H4 (cell line): ENCODE measurements around the gene CYYR1. TPM values are rescaled to one million over a fixed set of nuclear protein-coding genes. Genes with fewer than 3 reads are reported as not detected.
"Not testable (repeated sequence)": the region's sequence is repeated elsewhere in the genome, so short reads cannot be mapped to it uniquely, and the experiment has no call there.

Experiments
- DNase-seq: peaks from one replicate; pipeline ENCODE4 v3.0.0-alpha.2; 2015; ENCODE audit warnings: low spot score
- total RNA-seq: library from RNA; depleted of rRNA; stranded (reverse); fragments of >200 nt; shearing (Covaris generic); gene quantifications from 2 replicates; pipeline ENCODE4 v1.2.3, GENCODE V29; 2014

CYYR1 gene
- total RNA-seq, 1 experiment from 2014 or later = not detected

GRCh38 chr21:26490771-26491170 is 82.3 kb downstream of the CYYR1 start:
- DNase-seq = no peak

DNA sequence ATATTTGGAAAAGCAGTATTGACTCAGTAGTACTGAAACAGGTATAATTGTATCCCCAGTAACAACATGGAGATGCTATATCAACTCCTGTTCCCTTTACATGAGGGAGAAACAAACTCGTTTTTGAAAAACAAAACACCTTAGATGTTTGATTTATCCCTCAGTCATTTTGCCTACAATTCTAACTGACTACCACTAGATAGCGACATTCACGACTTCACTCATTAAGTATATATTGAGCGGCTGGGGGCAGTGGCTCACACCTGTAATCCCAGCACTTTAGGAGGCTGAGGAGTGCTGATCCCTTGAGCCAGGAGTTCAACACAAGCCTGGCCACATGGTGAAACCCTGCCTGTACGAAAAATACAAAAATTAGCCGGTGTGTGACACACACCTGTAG is 83.3 kb downstream of the CYYR1 start:
- no peak for DNase-seq

DNA sequence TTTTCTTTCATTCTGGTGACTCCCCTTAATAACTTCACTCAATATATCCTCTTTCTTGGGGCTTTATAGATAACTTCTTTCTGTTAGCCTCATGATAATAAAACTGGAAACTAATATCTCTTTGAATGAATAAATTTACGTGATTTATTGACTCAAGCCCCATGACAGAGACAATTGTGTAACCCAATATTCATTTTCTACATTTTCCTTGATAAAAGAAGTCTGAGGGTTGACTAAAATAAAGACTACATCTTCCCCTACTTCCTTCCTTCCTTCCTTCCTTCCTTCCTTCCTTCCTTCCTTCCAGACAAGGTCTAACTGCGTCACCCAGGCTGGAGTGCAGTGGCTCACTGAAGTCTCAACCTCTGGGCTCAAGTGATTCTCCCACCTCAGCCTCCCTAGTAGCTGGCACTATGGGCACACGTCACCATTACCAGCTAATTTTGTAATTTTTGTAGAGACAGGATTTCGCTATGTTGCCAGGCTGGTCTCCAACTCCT is 85.1 kb downstream of the CYYR1 start:
- no peak for DNase-seq

DNA sequence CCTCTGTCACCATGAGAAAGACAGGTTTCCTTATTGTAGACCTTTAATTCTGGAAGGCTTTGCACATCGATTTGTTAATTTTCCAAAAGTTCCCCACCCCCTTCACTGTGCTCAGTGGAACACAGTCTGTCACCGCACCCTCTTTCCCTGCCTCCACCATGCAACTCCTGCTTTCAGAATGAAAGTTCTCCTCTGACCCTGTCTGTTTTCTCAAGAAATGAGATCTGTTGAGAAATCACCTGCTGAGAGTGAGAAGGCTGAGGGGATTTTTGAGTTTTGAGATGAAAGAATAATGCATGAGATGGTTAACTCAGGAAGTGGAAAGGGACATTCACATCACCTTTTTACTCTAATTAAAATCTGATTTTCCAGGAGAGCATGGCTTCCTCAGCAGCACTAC is 99.6 kb downstream of the CYYR1 start:
- DNase-seq = no peak

- DNase-seq = no peak
These were observed 102.0 kb downstream of the CYYR1 start for GRCh38 chr21:26471099-26471471.

GRCh38 chr21:26470351-26471098 is 102.6 kb downstream of the CYYR1 start:
- no peak for DNase-seq

- no peak for DNase-seq
These were observed 103.3 kb downstream of the CYYR1 start for GRCh38 chr21:26469789-26470188.

DNA sequence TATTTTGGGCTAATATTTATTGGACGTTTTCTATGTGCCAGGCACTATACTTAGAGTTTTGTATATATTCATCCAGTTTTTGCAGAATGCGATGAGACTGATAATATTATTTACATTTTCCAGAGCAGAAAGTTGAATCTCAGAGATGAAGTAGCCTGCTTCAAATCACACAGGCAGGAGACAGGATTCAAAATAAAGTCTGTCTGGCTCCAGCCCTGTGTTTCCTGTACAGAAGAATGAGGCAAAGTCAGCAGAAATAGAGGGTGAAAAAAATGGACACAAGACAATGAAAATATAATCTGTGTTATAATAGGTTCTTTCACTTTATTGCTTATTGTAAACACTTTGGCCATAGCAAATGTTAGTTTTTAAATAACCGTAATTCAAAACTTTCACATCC is 107.2 kb downstream of the CYYR1 start:
- no peak for DNase-seq

- DNase-seq = no peak
These were observed 111.6 kb downstream of the CYYR1 start for GRCh38 chr21:26461500-26461899.

- no peak for DNase-seq
These were observed 112.5 kb downstream of the CYYR1 start for GRCh38 chr21:26460621-26461020.

- DNase-seq = not testable (repeated sequence)
These were observed 114.2 kb downstream of the CYYR1 start for GRCh38 chr21:26458854-26459253.

DNA sequence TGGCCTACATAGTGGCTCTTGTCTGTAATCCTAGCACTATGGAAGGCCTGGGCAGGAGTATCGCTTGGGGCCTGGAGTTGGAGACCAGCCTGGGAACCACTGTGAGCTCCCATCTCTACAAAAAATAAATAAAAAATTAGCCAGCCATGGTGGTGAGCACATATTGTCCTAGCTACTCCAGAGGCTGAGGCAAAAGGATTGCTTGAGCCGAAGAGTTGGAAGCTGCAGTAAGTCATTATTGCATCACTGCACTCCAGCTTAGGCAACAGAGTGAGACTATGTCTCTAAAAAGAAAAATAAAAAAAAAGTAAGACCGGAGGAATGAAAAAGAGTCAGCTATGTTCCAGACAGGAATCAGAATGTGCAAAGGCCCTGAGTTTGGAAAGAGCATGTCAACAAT is 115.3 kb downstream of the CYYR1 start:
- no peak for DNase-seq

- DNase-seq = no peak
These were observed 119.8 kb downstream of the CYYR1 start for GRCh38 chr21:26453267-26453666.

DNA sequence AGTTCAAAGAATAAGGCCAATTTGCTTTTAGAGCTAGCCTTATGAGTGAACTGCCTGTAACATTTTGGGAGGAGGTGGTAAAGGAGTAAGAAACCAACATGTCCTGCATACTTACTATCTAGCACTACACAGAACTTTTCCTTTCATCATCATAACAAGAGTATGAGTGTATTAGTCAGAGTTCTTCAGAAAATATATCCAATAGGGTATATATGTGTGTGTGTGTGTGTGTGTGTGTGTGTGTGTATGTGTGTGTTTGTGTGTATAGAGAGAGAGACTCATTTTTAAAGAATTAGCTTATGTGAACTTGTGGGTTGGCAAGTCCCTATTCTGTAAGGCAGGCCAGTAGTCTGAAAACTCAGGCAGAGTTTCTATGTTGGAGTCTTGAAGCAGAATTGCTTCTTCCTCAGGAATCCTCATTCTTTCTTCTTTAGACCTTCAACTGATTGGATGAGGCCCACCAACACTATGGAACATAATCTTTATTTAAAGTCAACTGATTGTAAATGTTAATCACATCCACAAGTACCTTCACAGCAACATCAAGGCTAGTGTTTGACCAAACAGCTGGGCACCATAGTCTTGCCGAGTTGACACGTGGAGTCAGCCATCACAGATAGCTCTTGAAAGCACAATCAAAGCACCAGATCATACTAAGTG is 121.9 kb downstream of the CYYR1 start:
- DNase-seq = no peak

DNA sequence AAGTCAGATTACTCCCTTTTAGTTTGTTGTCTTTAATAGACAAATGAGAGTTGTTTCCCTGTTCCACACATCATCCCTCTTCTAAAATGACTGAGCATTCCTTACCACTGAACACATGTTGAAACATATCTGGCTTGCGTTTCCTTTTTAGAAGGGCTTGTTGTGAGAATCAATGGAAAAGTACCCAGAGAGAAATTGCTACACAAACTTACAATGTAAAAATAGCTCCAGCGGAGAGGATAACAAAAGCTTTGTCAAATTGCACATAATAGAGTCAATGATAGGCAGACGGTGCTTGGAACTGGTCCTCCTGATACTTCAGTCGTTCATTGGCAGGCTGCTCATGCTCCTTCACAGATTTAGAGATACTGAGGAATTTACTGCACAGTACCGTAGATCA is 123.9 kb downstream of the CYYR1 start:
- no peak for DNase-seq

DNA sequence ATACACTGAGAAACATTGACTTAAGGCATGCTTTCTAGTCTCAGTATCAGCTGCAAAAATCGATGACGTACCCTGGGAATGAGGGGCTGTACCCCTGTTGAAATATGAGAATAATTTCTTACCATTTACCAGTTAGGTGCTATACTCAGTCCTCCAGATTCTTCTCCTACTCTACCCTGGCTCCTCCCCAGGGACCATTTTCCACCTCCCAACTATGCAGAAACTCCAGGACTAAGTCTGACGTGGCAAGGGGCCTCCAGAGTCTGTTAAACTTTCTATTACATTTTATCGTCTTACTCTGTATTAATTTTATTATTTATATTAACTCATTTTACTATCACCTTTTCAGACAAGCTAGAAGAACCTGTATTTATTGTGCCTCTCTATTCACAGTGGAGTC is 124.3 kb downstream of the CYYR1 start:
- no peak for DNase-seq

DNA sequence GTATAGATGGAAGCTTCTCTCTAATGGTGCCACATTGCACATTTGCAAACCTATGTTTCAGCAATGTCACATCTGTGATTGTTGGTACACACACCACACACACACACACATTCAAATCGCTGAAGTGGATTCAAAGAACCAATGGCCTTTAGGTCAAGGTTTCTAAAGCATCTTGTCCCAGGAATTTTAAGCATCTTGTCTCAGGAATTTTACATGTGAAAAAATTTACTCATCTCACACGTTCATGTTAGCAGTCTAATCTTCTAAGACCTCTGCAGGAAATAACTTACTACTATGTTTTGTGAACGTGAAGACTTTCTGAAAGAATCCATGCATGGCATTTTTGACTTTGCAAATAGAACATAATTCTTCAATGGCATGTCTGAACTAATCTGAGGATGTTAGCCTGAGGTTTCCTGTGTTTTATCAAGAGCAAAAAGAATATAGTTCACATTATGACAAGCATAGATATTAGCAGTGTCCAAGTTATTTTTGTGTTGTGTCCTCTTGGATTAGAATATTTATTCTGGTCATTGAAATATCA is 125.1 kb downstream of the CYYR1 start:
- DNase-seq = no peak

DNA sequence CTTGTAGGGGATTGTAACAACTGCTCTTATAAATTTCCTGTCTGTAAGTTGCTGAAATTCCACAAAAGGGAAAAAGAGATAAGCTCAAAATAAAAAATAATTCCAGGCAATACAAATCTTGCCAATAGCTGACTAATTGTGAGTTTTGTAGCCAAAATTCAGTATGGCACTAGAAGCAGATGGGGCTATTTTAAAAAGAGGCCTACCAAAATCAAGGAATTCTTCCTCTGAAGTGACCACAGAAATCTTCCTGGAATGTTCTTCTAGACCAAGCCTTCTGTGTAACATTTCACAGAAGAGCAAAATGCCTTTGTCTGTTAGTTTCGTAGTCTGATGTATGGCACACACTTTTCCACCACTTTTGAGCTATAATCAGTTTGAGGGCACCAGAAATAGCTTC is 127.6 kb downstream of the CYYR1 start:
- no peak for DNase-seq

DNA sequence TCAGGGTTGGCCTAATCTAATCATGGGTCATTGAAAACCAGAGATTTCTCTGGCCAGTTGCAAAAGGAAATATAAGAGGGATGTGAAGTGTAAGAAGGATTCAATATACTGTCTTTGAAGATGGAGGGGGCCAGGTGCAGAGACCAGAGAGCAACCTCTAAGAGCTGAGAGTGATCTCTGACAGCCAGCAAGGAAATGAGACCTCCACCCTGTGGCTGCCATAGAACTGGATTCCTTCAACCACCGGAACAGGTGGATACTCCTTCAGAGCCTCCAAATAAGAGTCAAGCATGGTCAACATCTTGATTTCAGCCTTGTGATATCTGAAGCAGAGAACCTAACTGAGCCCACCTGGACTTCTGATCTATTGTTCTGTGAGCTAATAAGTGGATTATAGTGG is 128.4 kb downstream of the CYYR1 start:
- DNase-seq = no peak

GRCh38 chr21:26443867-26444266 is 129.2 kb downstream of the CYYR1 start:
- no peak for DNase-seq

DNA sequence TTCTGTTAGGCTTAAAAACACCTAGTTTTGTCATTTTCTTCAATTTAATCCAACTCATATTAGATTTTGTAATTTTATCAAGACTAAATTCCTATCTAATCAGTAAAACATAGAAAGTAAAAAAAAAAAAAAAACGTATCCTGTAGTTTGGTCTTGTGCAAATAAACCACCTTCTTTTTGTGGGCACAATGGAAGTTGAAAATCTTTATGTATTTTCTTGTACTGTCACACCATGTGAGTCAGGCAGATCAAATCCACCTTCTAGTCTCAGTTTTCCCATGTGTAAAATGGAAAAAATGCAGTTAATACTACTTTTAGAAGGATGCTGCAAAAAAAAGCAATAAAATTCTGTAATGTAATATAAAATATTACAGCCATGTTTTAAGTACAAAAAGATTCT is 129.8 kb downstream of the CYYR1 start:
- no peak for DNase-seq

- DNase-seq = no peak
These were observed 131.9 kb downstream of the CYYR1 start for GRCh38 chr21:26441149-26441548.

- no peak for DNase-seq
These were observed 134.1 kb downstream of the CYYR1 start for GRCh38 chr21:26438976-26439375.
